GM19395 (cell line): ENCODE measurements around the gene RNF175.

ENCODE experiments used
- ATAC-seq: cut with Tn5 transposase; IDR thresholded peaks from one replicate; pipeline ENCODE4 v1.9.1; 2021; ENCODE audit warnings: mild to moderate bottlenecking, moderate library complexity; ENCODE audit not compliant: unreplicated experiment

RNF175 gene

DNA sequence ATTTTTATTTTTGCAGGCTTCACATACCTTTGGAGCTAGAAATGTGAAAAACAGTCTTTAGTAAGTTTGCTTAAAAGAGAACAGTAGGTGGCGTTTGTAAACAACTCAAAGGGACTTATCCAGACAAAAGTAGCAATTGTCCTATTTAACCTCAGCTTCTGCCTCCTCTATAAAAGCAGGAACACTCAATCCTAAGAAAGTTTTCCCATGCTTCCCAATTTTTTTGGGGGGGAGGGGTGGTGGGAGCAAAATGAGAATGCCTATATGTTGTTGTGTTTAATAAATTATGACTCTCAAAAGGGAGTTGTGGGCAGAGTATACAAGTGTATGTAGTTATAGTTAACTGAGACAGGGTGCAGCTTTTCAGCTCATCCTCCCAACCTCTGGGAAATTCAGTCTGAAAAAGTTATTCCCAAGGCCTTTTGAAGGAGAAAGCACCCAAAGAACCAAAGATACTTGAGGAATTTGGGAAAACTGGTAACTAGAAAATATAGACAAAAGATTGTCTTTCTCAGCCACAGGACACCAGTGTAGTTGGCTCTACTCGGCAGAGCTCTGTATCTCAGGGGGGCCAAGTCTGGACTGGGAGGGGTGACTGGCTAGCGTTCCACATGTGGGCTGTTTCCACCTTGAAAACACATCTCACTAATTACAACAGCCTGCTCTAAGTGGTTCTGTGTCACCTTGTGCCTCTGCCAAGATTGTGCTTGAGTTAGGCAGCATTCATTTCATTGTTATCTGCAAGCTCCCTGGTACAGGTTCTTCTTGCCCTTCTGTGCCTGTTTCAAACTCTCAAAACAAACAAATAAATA, 26.3 kb upstream of the RNF175 start:
- no peak for ATAC-seq

DNA sequence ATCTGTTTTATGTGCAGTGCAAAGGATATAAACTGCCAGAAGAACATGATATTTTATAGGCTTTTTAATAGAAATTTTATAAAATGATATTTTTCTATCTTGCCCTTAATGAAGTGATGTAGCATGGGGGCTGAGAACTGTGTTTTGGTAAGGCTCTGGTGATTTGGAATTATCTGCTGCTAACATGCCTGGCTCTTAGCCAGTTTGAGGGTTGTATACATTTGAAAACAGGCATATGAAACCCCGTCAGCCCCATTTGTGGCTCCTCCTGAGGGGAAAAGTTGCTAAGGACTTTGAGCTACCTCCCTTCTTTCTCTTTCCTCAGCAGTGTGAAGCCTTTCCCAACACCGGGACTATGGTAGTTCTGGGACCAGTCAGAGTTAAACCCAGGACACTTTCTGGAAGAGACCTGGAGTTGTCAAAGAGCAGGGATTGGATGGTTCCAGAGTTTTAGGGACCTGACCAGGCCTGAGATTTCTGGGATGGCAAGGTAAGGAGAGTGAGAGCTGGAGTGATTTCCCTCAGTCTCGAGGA, 24.4 kb upstream of the RNF175 start:
- no peak for ATAC-seq

DNA sequence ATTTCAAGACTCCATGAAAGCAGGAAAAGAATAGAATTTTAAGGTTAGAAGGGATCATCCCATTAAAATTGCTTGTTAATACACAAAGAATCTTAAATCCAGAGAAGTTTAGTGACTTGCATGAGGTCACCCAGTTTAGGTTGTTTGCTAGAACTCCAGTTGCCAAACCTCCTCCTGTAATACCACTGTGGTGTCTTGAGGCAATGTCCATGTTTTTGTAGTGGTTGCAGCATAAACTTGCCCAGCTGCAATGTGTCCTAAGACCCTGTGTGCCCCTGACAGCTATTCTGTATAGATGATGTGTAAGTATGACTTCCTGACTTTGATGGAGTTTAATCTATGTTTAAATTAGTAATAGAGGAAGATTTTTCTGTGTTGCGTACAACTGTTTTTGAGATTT, 22.8 kb upstream of the RNF175 start:
- ATAC-seq: no peak

DNA sequence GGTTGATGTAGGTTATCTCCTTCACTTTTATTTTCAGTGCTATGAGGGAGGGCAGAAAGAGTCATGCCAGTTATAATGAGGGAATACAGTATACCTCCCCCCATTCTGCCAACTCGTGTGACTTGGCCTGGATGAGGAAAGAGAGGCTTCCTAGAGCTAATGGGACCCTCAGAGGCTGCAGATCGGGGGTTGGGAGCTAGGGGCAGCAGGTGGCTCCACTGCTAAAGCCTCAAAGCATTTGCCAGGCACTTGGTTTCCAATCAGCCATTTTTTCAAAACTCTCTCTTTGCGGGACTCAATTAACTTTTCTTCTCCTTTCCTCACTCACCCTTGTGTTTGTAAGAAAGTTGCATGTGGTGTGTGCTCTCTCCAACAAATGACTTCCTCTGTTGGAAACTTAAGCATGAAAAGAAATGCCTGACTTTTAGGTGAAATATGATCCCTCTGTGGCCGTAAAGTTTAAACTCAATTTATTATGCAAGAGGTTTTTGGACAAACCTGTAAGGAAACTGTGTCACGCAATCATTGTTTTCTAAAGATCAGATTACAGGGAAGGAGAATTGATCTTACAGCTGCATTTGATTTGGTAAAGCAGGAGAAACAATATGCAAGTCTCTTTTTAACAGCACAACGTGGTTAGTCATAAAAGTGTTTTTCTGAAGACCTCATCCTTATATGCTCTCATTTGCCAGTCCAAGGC, 22.0 kb upstream of the RNF175 start:
- no peak for ATAC-seq

DNA sequence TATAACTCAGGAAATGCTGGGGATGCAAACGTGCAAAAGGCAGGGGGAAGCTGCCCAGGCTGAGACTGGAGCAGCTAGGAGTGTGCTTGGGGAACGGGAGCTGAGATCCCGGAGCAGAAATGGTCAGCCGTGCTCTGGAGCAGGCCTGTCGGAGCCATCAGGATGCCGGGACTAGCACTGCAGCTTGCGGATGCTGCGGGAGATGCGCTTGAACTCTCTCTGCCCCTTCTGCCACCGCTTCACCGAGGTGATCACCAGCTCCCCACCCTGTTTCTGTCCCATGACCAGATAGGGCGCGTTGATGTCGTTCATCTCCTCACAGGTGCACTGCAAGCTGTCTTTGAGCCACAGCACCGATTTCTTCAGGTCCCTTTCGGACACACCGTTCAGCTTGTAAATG, 21.5 kb upstream of the RNF175 start:
- ATAC-seq: peak; percentile 3

DNA sequence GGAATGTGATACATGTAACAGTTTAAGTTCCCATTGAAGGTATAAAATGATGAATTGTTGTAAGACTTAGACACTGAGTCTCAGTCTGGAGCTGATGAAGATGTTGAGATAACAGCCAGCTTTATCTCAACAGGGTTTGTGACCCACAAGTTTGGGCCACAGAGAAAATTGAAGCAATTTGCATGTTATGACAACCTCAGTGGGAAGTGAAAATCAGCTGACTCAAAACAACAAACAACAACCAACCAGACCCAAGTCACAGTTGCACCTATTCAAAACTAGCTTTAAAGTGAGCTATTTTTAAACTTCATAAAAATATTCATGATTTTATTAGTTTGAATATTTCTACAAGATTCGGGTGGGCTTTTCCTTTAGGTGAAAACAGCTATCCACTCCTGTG, 21.1 kb upstream of the RNF175 start:
- peak; percentile 90 for ATAC-seq

DNA sequence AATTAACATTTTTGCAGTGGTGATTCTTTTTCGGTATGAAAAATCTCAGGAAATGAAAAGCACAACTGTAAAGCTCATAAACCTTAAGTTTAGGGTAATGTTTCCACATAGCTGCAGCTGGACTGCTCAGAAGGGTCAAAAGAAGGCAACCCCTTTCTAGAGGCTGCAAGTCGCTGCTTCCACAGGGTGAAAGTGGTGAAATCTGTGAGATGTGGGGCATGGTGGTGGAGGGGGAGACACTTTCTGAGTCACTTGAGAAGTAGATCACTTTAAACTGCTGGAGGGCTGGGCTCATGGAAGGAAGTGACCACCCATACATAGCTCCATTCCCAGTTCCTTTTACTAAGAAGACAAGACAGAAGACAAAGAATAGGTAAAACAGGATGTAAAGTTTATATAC, 20.4 kb upstream of the RNF175 start:
- no peak for ATAC-seq

DNA sequence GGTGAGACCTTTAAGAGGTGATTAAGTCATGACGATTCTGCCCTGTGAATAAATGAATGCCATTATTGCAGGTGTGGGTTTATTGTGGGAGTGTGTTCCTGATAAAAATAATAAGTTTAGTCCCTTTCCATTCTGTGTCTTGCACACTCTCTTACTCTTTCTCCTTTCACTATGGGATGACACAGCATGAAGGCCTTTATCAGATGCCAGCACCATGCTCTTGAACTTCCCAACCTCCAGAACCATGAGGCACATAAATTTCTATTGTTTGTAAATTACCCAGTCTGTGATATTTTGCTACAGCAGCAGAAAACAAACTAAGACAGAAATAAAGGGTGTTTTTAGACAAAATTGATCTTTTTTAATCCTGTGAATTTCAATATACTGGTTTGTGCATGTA, 18.6 kb upstream of the RNF175 start:
- no peak for ATAC-seq

DNA sequence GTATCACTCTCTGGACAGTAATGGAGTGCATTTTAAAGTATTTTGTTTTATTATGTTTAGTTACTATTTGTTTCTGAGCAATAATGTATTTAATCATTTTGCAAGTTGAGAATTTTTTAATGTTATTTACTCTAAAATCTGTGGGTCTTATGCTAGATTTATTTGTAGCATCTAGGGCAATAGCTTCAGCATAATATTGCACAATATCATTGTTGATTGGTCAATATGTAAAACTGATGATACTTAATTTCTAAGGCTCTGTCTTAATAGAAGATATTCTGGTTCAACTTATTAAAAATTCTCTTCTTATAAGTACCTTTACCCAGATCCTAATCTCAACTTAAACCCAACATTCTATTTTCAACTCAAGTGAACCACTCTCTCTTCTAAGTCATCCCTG, 17.6 kb upstream of the RNF175 start:
- ATAC-seq: no peak

DNA sequence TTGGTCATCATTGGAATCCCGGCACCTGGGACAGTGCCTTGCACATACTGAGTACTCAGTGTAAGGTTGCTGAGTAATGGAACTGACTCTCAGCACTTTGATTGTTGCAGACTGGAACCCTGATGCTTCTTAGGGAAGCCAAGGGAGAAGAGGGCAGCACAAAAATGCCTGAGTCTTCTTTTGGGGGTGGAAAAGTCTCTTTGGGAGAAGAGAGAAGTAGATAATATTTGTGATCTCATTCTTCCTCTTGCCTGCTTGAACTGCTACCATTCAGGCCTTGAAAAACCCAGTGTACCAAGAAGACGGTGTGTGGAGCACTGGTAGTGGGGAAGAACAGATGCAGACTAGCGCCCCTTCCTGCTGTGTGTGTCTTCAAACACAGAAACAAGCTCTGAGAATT, 16.8 kb upstream of the RNF175 start:
- ATAC-seq: no peak

DNA sequence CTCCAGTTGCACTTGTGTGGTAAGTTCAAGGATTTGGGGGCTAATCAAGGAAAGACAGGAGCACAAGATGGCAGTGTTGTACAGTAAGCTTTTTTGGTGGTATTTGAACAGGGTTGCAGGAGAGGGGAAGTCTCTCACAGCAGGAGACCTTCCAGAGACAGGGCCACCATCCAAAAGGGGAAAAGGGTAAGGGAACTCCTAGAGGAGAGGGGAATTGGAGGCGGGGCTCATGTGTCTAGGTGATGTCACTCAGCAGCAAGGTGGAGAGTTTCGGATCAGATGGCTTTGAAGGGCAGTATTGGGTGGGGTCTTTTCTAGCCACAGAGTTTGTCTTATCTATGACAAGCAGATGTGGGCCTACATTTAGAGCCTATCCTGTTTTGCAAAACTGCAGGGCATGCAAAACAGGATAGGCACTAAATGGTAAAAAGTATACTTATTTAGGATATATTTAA, 13.4 kb upstream of the RNF175 start:
- ATAC-seq: no peak

DNA sequence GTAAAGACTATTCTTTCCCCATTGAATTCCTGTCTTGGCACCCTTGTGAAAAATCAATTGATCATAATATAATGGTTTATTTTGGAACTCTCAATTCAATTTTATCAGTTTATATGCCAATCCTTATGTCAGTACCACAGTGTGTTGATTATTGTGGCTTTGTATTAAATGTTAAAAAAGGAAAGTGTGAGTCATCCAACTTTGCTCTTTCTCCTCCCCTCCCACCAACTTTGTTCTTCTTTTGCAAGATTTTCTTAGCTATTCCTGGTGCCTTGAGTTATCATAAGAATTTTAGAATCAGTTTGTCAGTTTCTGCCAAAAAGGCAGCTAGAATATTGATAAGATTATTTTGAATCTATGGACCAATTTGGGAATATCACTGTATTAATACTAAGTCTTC, 11.2 kb upstream of the RNF175 start:
- no peak for ATAC-seq

DNA sequence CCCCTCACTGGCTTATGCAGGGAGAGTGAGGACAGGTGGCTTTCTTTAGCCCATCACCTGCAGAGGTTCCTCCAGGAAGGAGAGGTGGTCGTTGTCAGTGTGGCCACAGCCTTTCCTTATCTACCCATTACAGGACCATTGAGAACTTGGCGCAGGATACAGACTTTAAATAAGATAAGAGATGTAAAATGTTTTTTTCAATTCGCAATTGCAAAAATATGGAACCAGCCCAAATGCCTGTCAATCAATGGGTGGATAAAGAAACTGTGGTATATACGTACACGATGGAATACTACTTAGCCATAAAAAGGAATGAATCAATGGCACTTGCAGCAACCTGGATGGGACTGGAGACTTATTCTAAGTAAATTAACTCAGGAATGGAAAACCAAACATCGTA, 6.9 kb upstream of the RNF175 start:
- no peak for ATAC-seq

DNA sequence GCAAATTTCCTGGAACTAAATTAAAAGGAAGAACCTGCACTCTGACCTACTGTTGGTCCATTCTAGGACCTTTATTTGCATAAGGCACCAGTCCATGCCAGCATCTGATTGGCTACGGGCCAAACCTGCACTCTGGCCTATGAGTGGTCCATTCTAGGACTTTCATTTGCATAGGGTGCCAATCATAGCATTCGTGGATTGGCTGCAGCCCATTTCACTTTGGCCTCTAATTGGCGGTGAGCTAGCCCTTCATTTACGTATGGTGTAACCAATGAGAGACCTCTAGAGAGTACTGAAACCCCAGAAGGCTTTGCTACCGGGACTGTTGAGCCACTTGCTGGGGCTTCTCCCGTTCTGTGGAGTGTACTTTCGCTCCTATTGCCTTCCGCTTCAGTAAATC, 6.1 kb upstream of the RNF175 start:
- ATAC-seq: no peak

DNA sequence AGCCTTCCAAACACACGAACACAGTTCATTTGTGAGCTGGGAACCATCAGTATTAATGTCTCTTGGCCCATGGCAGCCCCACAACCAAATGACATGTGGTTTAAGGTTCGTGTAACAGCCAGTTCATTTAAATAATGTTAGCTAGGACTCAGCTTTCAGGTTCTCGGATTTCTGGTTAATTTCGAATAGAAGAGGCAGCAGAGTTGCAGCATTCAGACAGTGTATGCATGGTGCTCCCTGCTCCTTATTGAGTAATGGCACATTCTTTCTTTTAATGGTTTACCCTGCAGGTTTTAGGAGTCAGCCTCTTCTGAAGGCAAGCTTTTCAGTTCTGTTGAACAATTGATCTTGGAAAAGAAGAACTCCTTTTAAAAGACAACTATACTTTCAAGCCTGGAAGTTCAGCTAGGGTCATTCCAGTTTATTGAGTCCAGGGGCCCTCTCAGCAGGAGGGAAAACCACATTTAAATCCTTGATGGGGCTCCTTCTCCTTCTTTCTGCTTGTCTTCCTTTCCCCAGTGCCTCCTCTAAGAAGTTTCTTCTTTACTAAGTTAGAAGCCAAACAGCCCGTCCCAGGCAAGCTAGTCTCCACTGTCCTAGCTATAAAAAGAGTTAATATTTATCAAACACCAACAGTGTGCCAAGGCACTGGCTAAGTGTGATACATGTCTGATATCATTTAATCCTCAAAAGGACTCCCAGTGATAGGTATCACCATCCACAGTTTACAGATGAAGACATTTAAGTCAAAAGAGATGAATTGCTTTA, 5.0 kb upstream of the RNF175 start:
- ATAC-seq: no peak

DNA sequence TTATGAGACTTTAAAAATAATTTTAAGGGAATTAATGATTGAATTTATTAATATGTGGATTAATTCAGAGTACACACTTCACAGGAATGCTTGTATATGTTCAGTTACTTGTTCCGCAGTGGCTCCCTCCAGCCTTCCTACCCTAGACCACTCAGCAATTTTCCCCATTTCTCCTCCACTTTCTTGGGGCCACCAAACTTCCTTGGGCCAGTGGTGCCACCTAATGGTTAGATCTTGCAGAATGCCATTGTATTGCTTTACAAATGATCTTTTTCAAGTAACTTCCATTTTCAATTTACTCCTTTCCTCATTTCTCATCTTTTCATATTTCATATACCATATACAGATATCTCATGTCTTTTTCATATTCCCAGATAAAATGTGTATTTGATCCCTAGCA, 3.6 kb upstream of the RNF175 start:
- ATAC-seq: no peak

DNA sequence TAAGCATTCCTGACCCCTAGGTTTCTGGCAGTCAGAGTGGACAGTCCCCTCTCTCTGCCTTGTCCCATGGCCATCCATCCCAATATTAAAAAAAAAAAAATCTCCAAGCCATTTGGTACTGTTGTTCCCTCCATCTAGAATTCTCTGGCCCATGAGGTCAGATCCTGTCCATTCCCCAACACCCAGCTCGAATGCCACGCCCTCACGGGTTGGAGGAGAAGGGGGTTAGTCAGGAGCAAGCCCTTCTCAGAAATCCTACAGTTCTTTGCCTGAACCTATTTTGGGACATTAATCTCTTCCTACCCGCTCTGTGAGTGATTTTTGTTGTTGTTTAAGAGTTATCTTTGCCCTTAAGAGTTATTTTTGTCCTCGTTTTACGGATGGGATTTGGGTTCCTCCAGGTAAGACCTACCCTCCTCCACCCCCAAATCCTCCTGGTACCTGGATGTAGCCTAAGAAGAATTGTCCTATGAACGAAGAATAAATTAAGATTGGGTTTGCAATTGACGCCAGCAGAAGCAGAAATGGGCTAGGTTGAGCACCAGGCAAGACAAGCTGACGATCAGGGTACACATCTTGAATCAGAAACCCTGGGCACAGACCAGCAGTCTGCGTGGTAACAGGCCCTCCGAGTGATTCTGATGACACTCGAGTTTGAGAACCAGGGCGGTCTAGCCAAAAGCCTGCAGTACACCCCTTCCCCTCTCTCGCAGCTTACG, 977 bp downstream of the RNF175 start:
- ATAC-seq: no peak

DNA sequence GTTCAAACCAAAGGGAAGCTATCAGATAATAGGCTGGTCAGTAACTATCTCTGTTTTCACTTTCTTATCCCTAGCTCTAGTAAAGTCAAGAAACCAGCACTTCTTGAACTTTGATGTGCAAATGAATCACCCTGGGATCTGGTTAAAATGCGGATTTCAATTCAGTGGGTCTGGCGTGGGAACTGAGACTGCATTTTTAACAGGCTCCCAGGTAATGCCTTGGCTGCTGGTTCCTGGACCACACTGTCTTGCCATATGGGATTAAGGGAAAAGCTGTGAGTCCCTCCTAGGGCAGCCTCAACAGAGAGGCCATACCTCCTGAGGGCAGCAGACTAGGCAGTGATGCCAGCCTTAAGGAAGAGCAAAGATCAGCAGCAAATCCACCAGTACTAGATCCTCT, 1.7 kb downstream of the RNF175 start:
- ATAC-seq: no peak

DNA sequence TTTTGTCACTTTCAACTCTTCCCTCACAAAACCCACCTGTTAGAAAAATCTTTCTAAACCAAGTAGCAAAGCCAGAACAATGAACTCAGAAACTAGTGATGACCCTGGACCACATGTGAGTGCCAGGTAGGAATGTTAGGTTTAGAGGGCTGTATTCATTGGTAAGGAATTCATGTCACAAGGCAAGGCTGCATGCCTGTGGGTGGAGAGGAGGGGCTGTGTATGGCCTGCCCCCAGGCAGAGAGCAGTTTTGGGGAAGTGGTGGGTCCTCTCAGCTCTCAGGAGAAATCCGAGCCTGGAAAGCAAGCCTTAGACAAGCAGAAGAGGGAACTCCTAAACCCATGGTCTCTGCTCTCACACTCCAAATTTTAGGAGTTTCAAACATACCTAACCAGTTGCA, 2.4 kb downstream of the RNF175 start:
- no peak for ATAC-seq

DNA sequence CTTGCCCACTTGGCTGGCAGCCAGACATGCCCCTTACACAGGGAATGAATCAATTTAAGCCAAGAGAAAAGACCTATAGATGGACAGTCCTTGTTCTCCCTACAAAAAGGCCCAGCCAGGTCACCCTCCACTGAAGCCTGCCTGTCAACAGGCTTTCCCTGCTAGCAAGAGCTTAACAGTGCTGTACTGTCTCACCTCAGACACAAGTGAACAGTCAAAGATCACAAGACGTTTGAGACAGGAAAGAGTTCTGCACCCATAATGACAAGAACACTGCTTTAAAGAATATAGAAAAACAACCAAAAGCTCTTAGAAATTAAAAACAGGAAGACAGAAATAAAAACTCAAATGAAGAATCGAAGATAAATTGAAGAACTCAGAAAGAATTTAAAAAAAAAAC, 4.6 kb downstream of the RNF175 start:
- ATAC-seq: no peak
